Measurements from ENCODE around the gene ZNF407.

The ZNF407 gene

GRCh38 chr18:74996055-74996454, 398.4 kb downstream of the ZNF407 start:
- Mint-ChIP-seq H3K27me3 (no peaks in the 10 kb centered on the region), H3K4me3 (no peak overlapping the region), H3K36me3 (peaks cover 13% of the 10 kb centered on the region), H3K9me3 (ENCODE audit: low read depth) (no peaks in the 10 kb centered on the region), H3K4me1 (ENCODE audit: low read depth) (peaks cover 35% of the 10 kb centered on the region), H3K27ac (no peak overlapping the region)

- Mint-ChIP-seq H3K4me3 (no peak overlapping the region), H3K27ac (no peak overlapping the region), H3K9me3 (ENCODE audit: low read depth) (no peaks in the 10 kb centered on the region), H3K27me3 (no peaks in the 10 kb centered on the region), H3K4me1 (ENCODE audit: low read depth) (peaks cover 30% of the 10 kb centered on the region), H3K36me3 (peaks cover 13% of the 10 kb centered on the region)
These were observed 399.3 kb downstream of the ZNF407 start for GRCh38 chr18:74996996-74997395.

DNA sequence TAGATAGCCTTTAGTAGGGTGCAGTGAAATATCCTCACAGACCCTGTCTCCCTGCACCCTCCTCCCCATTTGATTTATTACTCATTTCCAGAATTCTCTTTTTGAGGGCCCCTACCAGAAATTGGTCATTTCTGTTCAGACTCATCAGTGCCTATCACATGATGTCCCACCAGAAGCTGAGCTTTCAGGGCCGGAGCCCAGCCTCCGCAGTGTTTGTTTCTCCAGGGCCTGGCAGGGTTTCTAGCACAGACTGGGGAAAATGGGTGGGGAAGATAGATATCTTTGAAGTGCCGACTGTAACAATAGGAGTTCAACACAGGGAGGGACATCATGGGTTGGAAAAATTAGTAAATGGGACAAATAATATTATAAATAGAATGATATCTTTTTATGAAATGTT, 403.2 kb downstream of the ZNF407 start:
- no peaks in the 10 kb centered on the region for H3K27me3 Mint-ChIP-seq
- H3K9me3 Mint-ChIP-seq (ENCODE audit: low read depth) = no peaks in the 10 kb centered on the region
- H3K4me1 Mint-ChIP-seq (ENCODE audit: low read depth) = no peaks in the 10 kb centered on the region
- H3K36me3 Mint-ChIP-seq = peaks cover 10% of the 10 kb centered on the region
- no peak overlapping the region for H3K27ac Mint-ChIP-seq
- no peak overlapping the region for H3K4me3 Mint-ChIP-seq

- Mint-ChIP-seq H3K36me3 (peaks cover 19% of the 10 kb centered on the region), H3K27me3 (no peaks in the 10 kb centered on the region), H3K4me3 (no peak overlapping the region), H3K9me3 (ENCODE audit: low read depth) (no peaks in the 10 kb centered on the region), H3K27ac (no peak overlapping the region), H3K4me1 (ENCODE audit: low read depth) (no peaks in the 10 kb centered on the region)
These were observed 405.4 kb downstream of the ZNF407 start for GRCh38 chr18:75003039-75003438.

GRCh38 chr18:75003764-75004690, 406.4 kb downstream of the ZNF407 start:
- Mint-ChIP-seq H3K9me3 (ENCODE audit: low read depth) (no peaks in the 10 kb centered on the region), H3K27ac (no peak overlapping the region), H3K4me1 (ENCODE audit: low read depth) (no peaks in the 10 kb centered on the region)

DNA sequence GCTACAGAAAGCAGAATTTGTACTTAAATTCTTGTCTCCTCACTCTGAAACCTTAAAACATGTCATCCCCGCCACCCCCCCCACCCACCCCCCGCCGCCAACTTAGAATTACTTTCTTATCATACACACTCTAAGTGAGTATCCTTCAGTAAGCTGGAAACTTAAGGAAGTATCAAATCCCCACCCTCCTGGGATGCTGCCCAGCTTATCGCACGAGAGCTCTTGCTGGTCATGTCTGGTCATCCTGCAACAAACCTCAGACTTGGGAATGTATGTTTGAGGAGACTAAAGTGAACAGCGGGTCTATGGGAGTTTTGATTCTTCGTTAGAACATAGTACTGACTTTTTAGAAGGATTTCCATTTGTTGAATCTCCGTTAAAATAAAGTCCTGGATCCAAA, 408.0 kb downstream of the ZNF407 start:
- Mint-ChIP-seq H3K4me1 (ENCODE audit: low read depth) (peaks cover 1% of the 10 kb centered on the region), H3K9me3 (ENCODE audit: low read depth) (no peaks in the 10 kb centered on the region), H3K27me3 (no peaks in the 10 kb centered on the region), H3K27ac (no peak overlapping the region), H3K36me3 (peaks cover 27% of the 10 kb centered on the region), H3K4me3 (no peak overlapping the region)

More at GRCh38 chr18:75003764-75004690, 406.4 kb downstream of the ZNF407 start:
- H3K27me3 Mint-ChIP-seq = no peaks in the 10 kb centered on the region
- peaks cover 23% of the 10 kb centered on the region for H3K36me3 Mint-ChIP-seq
- H3K4me3 Mint-ChIP-seq = no peak overlapping the region

- Mint-ChIP-seq H3K4me1 (ENCODE audit: low read depth) (peaks cover 1% of the 10 kb centered on the region), H3K27ac (no peak overlapping the region), H3K4me3 (no peak overlapping the region), H3K27me3 (no peaks in the 10 kb centered on the region), H3K36me3 (peaks cover 27% of the 10 kb centered on the region), H3K9me3 (ENCODE audit: low read depth) (no peaks in the 10 kb centered on the region)
These were observed 410.5 kb downstream of the ZNF407 start for GRCh38 chr18:75008186-75008585.

GRCh38 chr18:75009296-75009695, 411.6 kb downstream of the ZNF407 start:
- H3K9me3 Mint-ChIP-seq (ENCODE audit: low read depth) = no peaks in the 10 kb centered on the region
- peaks cover 2% of the 10 kb centered on the region for H3K4me1 Mint-ChIP-seq (ENCODE audit: low read depth)
- H3K4me3 Mint-ChIP-seq = no peak overlapping the region
- H3K36me3 Mint-ChIP-seq = peaks cover 23% of the 10 kb centered on the region
- no peaks in the 10 kb centered on the region for H3K27me3 Mint-ChIP-seq
- H3K27ac Mint-ChIP-seq = no peak overlapping the region

GRCh38 chr18:75009878-75010277, 412.2 kb downstream of the ZNF407 start:
- H3K4me1 Mint-ChIP-seq (ENCODE audit: low read depth) = peaks cover 4% of the 10 kb centered on the region
- no peaks in the 10 kb centered on the region for H3K9me3 Mint-ChIP-seq (ENCODE audit: low read depth)
- no peak overlapping the region for H3K27ac Mint-ChIP-seq

GRCh38 chr18:75010278-75010677, 412.6 kb downstream of the ZNF407 start:
- no peaks in the 10 kb centered on the region for H3K27me3 Mint-ChIP-seq
- H3K9me3 Mint-ChIP-seq (ENCODE audit: low read depth) = no peaks in the 10 kb centered on the region
- no peak overlapping the region for H3K27ac Mint-ChIP-seq
- H3K4me3 Mint-ChIP-seq = no peak overlapping the region
- H3K4me1 Mint-ChIP-seq (ENCODE audit: low read depth) = peaks cover 4% of the 10 kb centered on the region
- H3K36me3 Mint-ChIP-seq = peaks cover 23% of the 10 kb centered on the region

More at GRCh38 chr18:75009878-75010277, 412.2 kb downstream of the ZNF407 start:
- peaks cover 23% of the 10 kb centered on the region for H3K36me3 Mint-ChIP-seq
- no peaks in the 10 kb centered on the region for H3K27me3 Mint-ChIP-seq
- H3K4me3 Mint-ChIP-seq = no peak overlapping the region

DNA sequence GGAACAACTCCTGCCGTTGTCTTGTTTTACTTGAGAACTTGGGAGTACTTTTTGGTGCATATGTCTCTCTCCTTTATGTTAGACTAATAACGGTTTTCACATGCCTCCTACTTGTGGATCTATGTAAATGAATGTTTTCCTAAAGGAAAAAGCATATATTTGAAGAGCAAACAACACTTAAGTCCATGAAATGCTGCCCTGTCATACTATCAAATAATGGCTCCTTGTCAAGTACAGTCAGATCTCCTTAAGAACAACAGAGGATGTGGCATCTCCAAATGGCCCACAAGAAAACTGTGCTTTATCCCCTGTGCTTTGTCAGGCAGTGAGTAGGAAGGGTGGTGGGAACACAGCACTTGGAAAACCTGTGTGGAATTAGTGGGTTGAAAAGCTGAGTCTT, 413.0 kb downstream of the ZNF407 start:
- no peak overlapping the region for H3K27ac Mint-ChIP-seq
- H3K9me3 Mint-ChIP-seq (ENCODE audit: low read depth) = no peaks in the 10 kb centered on the region
- H3K4me1 Mint-ChIP-seq (ENCODE audit: low read depth) = peaks cover 4% of the 10 kb centered on the region
- H3K4me3 Mint-ChIP-seq = no peak overlapping the region
- H3K27me3 Mint-ChIP-seq = no peaks in the 10 kb centered on the region
- peaks cover 23% of the 10 kb centered on the region for H3K36me3 Mint-ChIP-seq

GRCh38 chr18:75016025-75016717, 418.5 kb downstream of the ZNF407 start:
- Mint-ChIP-seq H3K4me3 (no peak overlapping the region), H3K27ac (no peak overlapping the region), H3K9me3 (ENCODE audit: low read depth) (no peaks in the 10 kb centered on the region), H3K27me3 (no peaks in the 10 kb centered on the region), H3K36me3 (peaks cover 3% of the 10 kb centered on the region), H3K4me1 (ENCODE audit: low read depth) (peaks cover 2% of the 10 kb centered on the region)

GRCh38 chr18:75023473-75023872, 425.8 kb downstream of the ZNF407 start:
- Mint-ChIP-seq H3K4me3 (no peak overlapping the region), H3K36me3 (no peaks in the 10 kb centered on the region), H3K4me1 (ENCODE audit: low read depth) (peaks cover 2% of the 10 kb centered on the region), H3K27ac (no peak overlapping the region), H3K27me3 (no peaks in the 10 kb centered on the region), H3K9me3 (ENCODE audit: low read depth) (no peaks in the 10 kb centered on the region)

DNA sequence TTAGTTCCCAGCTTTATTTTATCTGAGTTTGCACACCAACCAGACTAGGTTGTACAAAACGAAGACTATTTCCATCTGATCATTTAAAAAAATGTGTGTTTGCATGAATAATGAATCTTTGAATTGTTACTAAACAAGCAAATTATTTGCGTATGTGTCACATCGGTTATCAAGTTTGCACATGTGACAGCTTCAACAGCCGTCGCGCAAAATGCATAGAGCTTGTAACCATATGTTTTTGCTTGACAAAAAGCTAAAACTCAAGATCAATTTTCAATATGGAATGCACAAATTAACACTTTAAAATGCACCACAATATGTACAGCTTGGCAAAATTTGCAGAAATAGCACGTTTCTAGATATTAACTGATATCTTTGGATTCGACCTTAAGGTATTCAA, 427.2 kb downstream of the ZNF407 start:
- no peak overlapping the region for H3K4me3 Mint-ChIP-seq

GRCh38 chr18:75025573-75025972, 427.9 kb downstream of the ZNF407 start:
- Mint-ChIP-seq H3K4me3 (no peak overlapping the region), H3K36me3 (no peaks in the 10 kb centered on the region), H3K27ac (no peak overlapping the region), H3K9me3 (ENCODE audit: low read depth) (no peaks in the 10 kb centered on the region), H3K27me3 (no peaks in the 10 kb centered on the region), H3K4me1 (ENCODE audit: low read depth) (peaks cover 14% of the 10 kb centered on the region)

More for the DNA sequence above, 427.2 kb downstream of the ZNF407 start:
- H3K36me3 Mint-ChIP-seq = no peaks in the 10 kb centered on the region
- H3K27ac Mint-ChIP-seq = no peak overlapping the region
- no peaks in the 10 kb centered on the region for H3K9me3 Mint-ChIP-seq (ENCODE audit: low read depth)
- peaks cover 12% of the 10 kb centered on the region for H3K4me1 Mint-ChIP-seq (ENCODE audit: low read depth)
- no peaks in the 10 kb centered on the region for H3K27me3 Mint-ChIP-seq
